ENCODE measurements around the gene DGKE.

Gene DGKE

GRCh38 chr17:56899403-56899802 lies 65.5 kb downstream of the DGKE start:
- DNase-seq (ENCODE audit: low read depth, low spot score), result no peak
- H3K4me3 ChIP-seq (ENCODE audit: low read depth, low read length), result no peak overlapping the region
- in situ Hi-C loops (cut with HindIII; ENCODE audit: low sequenced_read_pairs), result no loop called here
- TF ChIP-seq, protein P1, sequence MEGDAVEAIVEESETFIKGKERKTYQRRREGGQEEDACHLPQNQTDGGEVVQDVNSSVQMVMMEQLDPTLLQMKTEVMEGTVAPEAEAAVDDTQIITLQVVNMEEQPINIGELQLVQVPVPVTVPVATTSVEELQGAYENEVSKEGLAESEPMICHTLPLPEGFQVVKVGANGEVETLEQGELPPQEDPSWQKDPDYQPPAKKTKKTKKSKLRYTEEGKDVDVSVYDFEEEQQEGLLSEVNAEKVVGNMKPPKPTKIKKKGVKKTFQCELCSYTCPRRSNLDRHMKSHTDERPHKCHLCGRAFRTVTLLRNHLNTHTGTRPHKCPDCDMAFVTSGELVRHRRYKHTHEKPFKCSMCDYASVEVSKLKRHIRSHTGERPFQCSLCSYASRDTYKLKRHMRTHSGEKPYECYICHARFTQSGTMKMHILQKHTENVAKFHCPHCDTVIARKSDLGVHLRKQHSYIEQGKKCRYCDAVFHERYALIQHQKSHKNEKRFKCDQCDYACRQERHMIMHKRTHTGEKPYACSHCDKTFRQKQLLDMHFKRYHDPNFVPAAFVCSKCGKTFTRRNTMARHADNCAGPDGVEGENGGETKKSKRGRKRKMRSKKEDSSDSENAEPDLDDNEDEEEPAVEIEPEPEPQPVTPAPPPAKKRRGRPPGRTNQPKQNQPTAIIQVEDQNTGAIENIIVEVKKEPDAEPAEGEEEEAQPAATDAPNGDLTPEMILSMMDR (IDR thresholded peaks at IDR 0.05; ENCODE audit: low read depth, low read length), result no peak

DNA sequence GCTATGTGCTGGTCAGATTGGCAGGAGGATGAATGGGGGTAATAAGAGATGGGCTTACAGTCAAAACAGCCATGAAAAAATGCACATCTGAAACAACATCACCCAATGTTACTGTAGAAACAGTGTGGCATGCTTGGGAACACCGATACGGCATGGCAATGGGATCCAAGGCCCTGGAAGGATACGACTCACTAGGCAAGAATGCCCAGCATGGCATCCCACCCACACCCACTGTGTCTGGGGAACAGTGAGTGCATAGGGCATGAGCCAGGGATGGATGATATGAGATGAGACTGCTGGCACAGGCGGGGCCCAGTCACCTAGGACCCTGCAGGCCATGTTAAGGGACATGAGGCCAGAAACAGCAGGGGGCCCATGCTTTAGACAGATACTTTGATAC lies 68.4 kb downstream of the DGKE start:
- H3K4me3 ChIP-seq (ENCODE audit: low read depth, low read length), result no peak overlapping the region
- TF ChIP-seq, protein P1 (IDR thresholded peaks at IDR 0.05; ENCODE audit: low read depth, low read length), result no peak
- DNase-seq (ENCODE audit: low read depth, low spot score), result peak; percentile 38
- in situ Hi-C loops (cut with HindIII; ENCODE audit: low sequenced_read_pairs), result no loop called here

- DNase-seq (ENCODE audit: low read depth, low spot score), result no peak
- in situ Hi-C loops (cut with HindIII; ENCODE audit: low sequenced_read_pairs), result no loop called here
- TF ChIP-seq, protein P1 (IDR thresholded peaks at IDR 0.05; ENCODE audit: low read depth, low read length), result no peak
- no peak overlapping the region for H3K4me3 ChIP-seq (ENCODE audit: low read depth, low read length)
Observed at GRCh38 chr17:56903560-56903959, 69.6 kb downstream of the DGKE start.

- DNase-seq (ENCODE audit: low read depth, low spot score), result no peak
- H3K4me3 ChIP-seq (ENCODE audit: low read depth, low read length), result no peak overlapping the region
- in situ Hi-C loops (cut with HindIII; ENCODE audit: low sequenced_read_pairs), result no loop called here
- TF ChIP-seq, protein P1 (IDR thresholded peaks at IDR 0.05; ENCODE audit: low read depth, low read length), result no peak
Observed at GRCh38 chr17:56908001-56908542, 74.1 kb downstream of the DGKE start.

GRCh38 chr17:56909742-56910508 lies 76.0 kb downstream of the DGKE start:
- no peak for DNase-seq (ENCODE audit: low read depth, low spot score)

GRCh38 chr17:56910509-56911235 lies 76.7 kb downstream of the DGKE start:
- no peak overlapping the region for H3K4me3 ChIP-seq (ENCODE audit: low read depth, low read length)
- in situ Hi-C loops (cut with HindIII; ENCODE audit: low sequenced_read_pairs), result no loop called here
- no peak for DNase-seq (ENCODE audit: low read depth, low spot score)
- TF ChIP-seq, protein P1 (IDR thresholded peaks at IDR 0.05; ENCODE audit: low read depth, low read length), result no peak

More at GRCh38 chr17:56909742-56910508, 76.0 kb downstream of the DGKE start:
- no peak overlapping the region for H3K4me3 ChIP-seq (ENCODE audit: low read depth, low read length)
- in situ Hi-C loops (cut with HindIII; ENCODE audit: low sequenced_read_pairs), result no loop called here
- TF ChIP-seq, protein P1 (IDR thresholded peaks at IDR 0.05; ENCODE audit: low read depth, low read length), result no peak
